GM12891 (cell line): ENCODE measurements around the gene IZUMO3. TPM values are rescaled to one million over a fixed set of nuclear protein-coding genes. Genes with fewer than 3 reads are reported as not detected.
"Not testable (repeated sequence)": the region's sequence is repeated elsewhere in the genome, so short reads cannot be mapped to it uniquely, and the experiment has no call there.

Experiments
- DNase-seq: peaks from one replicate; pipeline ENCODE4 v3.0.0; 2011; ENCODE audit warnings: low spot score; ENCODE audit not compliant: insufficient read length
- FAIRE-seq: peaks from 2 replicates; lab custom pipeline; 2011; peaks lifted over from hg19 to GRCh38; lab: Jason Lieb, UNC
- PAX5 ChIP-seq: IDR thresholded peaks from 2 replicates; pipeline ENCODE4 v1.6.1; 2011; ENCODE audit warnings: low read length, moderate library complexity, mild to moderate bottlenecking; ENCODE audit not compliant: insufficient read depth, severe bottlenecking
- POLR2A ChIP-seq: IDR thresholded peaks from 2 replicates; pipeline ENCODE4 v1.6.1; 2011; ENCODE audit warnings: low read depth, low read length, control low read depth
- POLR2AphosphoS5 ChIP-seq: IDR thresholded peaks from 2 replicates; pipeline ENCODE4 v1.6.1; 2011; ENCODE audit warnings: low read depth, low read length, control low read depth
- POU2F2 ChIP-seq: IDR thresholded peaks from 2 replicates; pipeline ENCODE4 v1.6.1; 2011; ENCODE audit warnings: low read depth, mild to moderate bottlenecking, control low read depth, low read length, moderate library complexity
- SPI1 ChIP-seq: IDR thresholded peaks from 2 replicates; pipeline ENCODE4 v1.6.1; 2011; ENCODE audit warnings: low read depth, low read length, control low read depth
- TAF1 ChIP-seq: IDR thresholded peaks from 2 replicates; pipeline ENCODE4 v1.6.1; 2011; ENCODE audit warnings: low read depth, low read length, control low read depth
- polyA plus RNA-seq: library from polyadenylated mRNA; unstranded; fragments of >200 nt; gene quantifications from one replicate; pipeline ENCODE4 v1.2.1, GENCODE V29; 2012; ENCODE audit warnings: low read depth, missing spikeins, inconsistent platforms; ENCODE audit not compliant: missing spikeins

The IZUMO3 gene
- polyA plus RNA-seq = not detected

GRCh38 chr9:24545847-24546522 lies at the start of gene IZUMO3:
Gene IZUMO3 (minus strand): TSS chr9:24545897. CDS start chr9:24545649, 248 bp downstream.
- no peak for DNase-seq
- no peak for FAIRE-seq
- TF ChIP-seq PAX5 = no peak

GRCh38 chr9:24594234-24594850 lies 48.6 kb upstream of the IZUMO3 start:
- no peak for FAIRE-seq
- DNase-seq = no peak
- TF ChIP-seq POLR2AphosphoS5 = no peak
- TF ChIP-seq PAX5 = no peak
- TF ChIP-seq TAF1 = no peak
- TF ChIP-seq POU2F2 = no peak
- TF ChIP-seq SPI1 = no peak
- TF ChIP-seq POLR2A = no peak

GRCh38 chr9:24590432-24590831 lies 44.7 kb upstream of the IZUMO3 start:
- DNase-seq (no peak), FAIRE-seq (no peak)
- TF ChIP-seq TAF1 = no peak
- no peak for TF ChIP-seq POLR2AphosphoS5
- no peak for TF ChIP-seq POU2F2
- TF ChIP-seq PAX5 = no peak
- no peak for TF ChIP-seq POLR2A
- no peak for TF ChIP-seq SPI1

- DNase-seq (no peak), FAIRE-seq (no peak)
- TF ChIP-seq POLR2AphosphoS5 (no peak), POU2F2 (no peak), POLR2A (no peak), SPI1 (no peak), TAF1 (no peak), PAX5 (no peak)
Measured at GRCh38 chr9:24587883-24588282, 42.2 kb upstream of the IZUMO3 start.

GRCh38 chr9:24582146-24583126 lies 36.7 kb upstream of the IZUMO3 start:
- DNase-seq (no peak), FAIRE-seq (no peak)
- no peak for TF ChIP-seq PAX5
- no peak for TF ChIP-seq TAF1
- TF ChIP-seq POLR2A = no peak
- TF ChIP-seq POU2F2 = no peak
- TF ChIP-seq SPI1 = no peak
- no peak for TF ChIP-seq POLR2AphosphoS5

GRCh38 chr9:24580005-24580404 lies 34.3 kb upstream of the IZUMO3 start:
- FAIRE-seq, DNase-seq: not testable (repeated sequence)

GRCh38 chr9:24572406-24572805 lies 26.7 kb upstream of the IZUMO3 start:
- no peak for DNase-seq
- FAIRE-seq = no peak
- TF ChIP-seq SPI1 (no peak), PAX5 (no peak), POLR2AphosphoS5 (no peak), POU2F2 (no peak), POLR2A (no peak)

GRCh38 chr9:24561957-24562356 lies 16.3 kb upstream of the IZUMO3 start:
- DNase-seq (no peak), FAIRE-seq (no peak)
- no peak for TF ChIP-seq POU2F2
- TF ChIP-seq TAF1 = no peak
- TF ChIP-seq POLR2A = no peak
- no peak for TF ChIP-seq SPI1
- TF ChIP-seq PAX5 = no peak
- TF ChIP-seq POLR2AphosphoS5 = no peak

GRCh38 chr9:24553183-24553552 lies 7.5 kb upstream of the IZUMO3 start:
- TF ChIP-seq TAF1 (no peak), SPI1 (no peak), POU2F2 (no peak), POLR2AphosphoS5 (no peak), POLR2A (no peak), PAX5 (no peak)
- no peak for FAIRE-seq

More at GRCh38 chr9:24553183-24553552, 7.5 kb upstream of the IZUMO3 start:
- no peak for DNase-seq
